ENCODE measurements around the gene KRT71.

DNA sequence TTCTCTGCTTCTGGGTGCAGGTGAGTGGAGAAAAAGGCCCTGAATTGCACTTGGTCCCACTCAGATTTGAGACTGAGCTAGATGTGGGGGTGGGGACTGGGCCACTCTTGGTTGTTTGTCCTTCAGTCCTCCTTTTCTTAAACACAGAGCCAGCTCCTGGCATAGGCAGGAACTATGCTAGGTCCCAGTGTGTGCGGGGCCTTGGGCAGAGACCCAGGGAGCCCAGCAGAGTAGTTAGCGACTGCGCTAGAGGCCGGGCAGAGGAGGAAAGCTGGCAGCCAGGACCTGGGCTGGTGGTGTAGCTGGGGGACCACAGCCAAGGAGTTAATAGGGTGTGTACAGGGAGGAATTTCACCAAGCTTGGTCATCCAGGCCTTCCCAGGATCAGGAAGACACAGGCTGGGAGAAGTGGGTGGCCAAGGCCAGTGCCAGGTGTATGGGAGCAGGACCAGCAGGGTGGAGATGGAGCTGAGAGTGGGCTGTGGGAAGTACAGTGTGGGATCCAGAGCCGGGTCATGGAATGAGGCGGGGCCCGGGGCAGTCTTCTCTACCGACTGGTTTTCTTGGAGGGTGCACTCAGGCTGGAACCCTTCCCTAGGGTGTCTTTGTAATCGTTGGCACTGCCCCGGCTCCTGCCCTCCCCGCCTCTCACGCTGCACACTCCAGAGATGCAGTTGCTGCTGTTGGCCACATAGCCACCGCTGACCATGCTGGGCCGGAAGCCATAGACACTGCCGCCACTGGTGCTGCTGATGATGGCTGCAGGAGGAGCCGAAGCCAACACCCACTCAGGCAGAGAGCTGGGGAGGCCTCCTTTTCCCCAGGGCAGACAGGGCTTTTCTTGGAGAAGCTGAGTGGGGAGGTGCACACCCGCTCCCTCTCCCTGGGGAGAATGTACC lies 8.7 kb downstream of the KRT71 start:
- TF ChIP-seq POLR2A (IDR thresholded peaks at IDR 0.05) (no peak), CTCF (IDR thresholded peaks at IDR 0.05 in 4 of 5, conservative IDR thresholded peaks at IDR 0.05 in 1 of 5) (no peak)
